Measurements from ENCODE around the gene TRMT2A.

GRCh38 chr22:20087319-20088262 lies 29.4 kb downstream of the TRMT2A start:
- no peak for TF ChIP-seq CTCF (IDR thresholded peaks at IDR 0.05)
- TF ChIP-seq POLR2AphosphoS5 (IDR thresholded peaks at IDR 0.05), result no peak
- TF ChIP-seq POLR2A (IDR thresholded peaks at IDR 0.05; ENCODE audit: low read depth), result no peak

Measured in esophagus muscularis mucosa (tissue), 3 donors.